GM23248 (cell line): ENCODE measurements around the gene GOSR1. TPM values are rescaled to one million over a fixed set of nuclear protein-coding genes. Genes with fewer than 3 reads are reported as not detected.
A peak's percentile ranks its signal among the peaks of the same experiment; 100 is the strongest.

Experiments
- DNase-seq: peaks from one replicate; pipeline ENCODE4 v3.0.0-alpha.2; 2015
- H2AFZ ChIP-seq: fragments of 200-600 bp; sonication (generic); 2 replicates; pipeline ENCODE4 v1.6.1; 2016; ENCODE audit warnings: antibody characterized with exemption
- H3F3A ChIP-seq: fragments of 200-600 bp; sonication (generic); 2 replicates; pipeline ENCODE4 v1.6.1; 2016; ENCODE audit warnings: mild to moderate bottlenecking, antibody characterized with exemption, mixed run types; ENCODE audit not compliant: insufficient read depth
- H3K27ac ChIP-seq: fragments of 200-600 bp; sonication (generic); 2 replicates; pipeline ENCODE4 v1.5.1; 2016; ENCODE audit warnings: mild to moderate bottlenecking
- H3K27me3 ChIP-seq: fragments of 200-600 bp; sonication (generic); replicated peaks from 2 replicates; pipeline ENCODE4 v1.6.1; 2016; ENCODE audit warnings: mild to moderate bottlenecking; ENCODE audit not compliant: insufficient read depth
- H3K36me3 ChIP-seq: fragments of 200-600 bp; sonication (generic); 2 replicates; pipeline ENCODE4 v1.6.1; 2016; ENCODE audit warnings: low read depth, mild to moderate bottlenecking
- H3K4me1 ChIP-seq: fragments of 200-600 bp; sonication (generic); 2 replicates; pipeline ENCODE4 v1.6.1; 2016; ENCODE audit warnings: mild to moderate bottlenecking; ENCODE audit not compliant: insufficient read depth
- H3K4me2 ChIP-seq: fragments of 200-600 bp; sonication (generic); one replicate; pipeline ENCODE4 v1.6.1; 2016; ENCODE audit warnings: mild to moderate bottlenecking; ENCODE audit not compliant: unreplicated experiment
- H3K4me3 ChIP-seq: fragments of 200-600 bp; sonication (generic); 2 replicates; pipeline ENCODE4 v1.5.1; 2016; ENCODE audit warnings: mild to moderate bottlenecking
- H3K79me2 ChIP-seq: fragments of 200-600 bp; sonication (generic); 2 replicates; pipeline ENCODE4 v1.6.1; 2016; ENCODE audit warnings: mild to moderate bottlenecking; ENCODE audit not compliant: insufficient read depth
- H3K9ac ChIP-seq: fragments of 200-600 bp; sonication (generic); 2 replicates; pipeline ENCODE4 v1.6.1; 2016; ENCODE audit warnings: mild to moderate bottlenecking
- H3K9me2 ChIP-seq: fragments of 200-600 bp; sonication (generic); 2 replicates; pipeline ENCODE4 v1.6.1; 2016; ENCODE audit warnings: mixed run types, mild to moderate bottlenecking, moderate library complexity; ENCODE audit not compliant: insufficient read depth
- H3K9me3 ChIP-seq: fragments of 200-600 bp; sonication (generic); one replicate; pipeline ENCODE4 v1.6.1; 2017; ENCODE audit warnings: low read depth
- H4K20me1 ChIP-seq: fragments of 200-600 bp; sonication (generic); 2 replicates; pipeline ENCODE4 v1.6.0; 2016; ENCODE audit not compliant: insufficient read depth
- EZH2 ChIP-seq: fragments of 200-600 bp; sonication (generic); IDR thresholded peaks from 2 replicates; pipeline ENCODE4 v1.6.1; 2018; ENCODE audit warnings: antibody characterized with exemption, mild to moderate bottlenecking; ENCODE audit not compliant: insufficient read depth, poor library complexity, severe bottlenecking
- EZH2phosphoT487 ChIP-seq: fragments of 200-600 bp; sonication (generic); IDR thresholded peaks from 2 replicates; pipeline ENCODE4 v1.6.1; 2018; ENCODE audit warnings: antibody characterized with exemption, moderate library complexity, mild to moderate bottlenecking, low read depth; ENCODE audit not compliant: insufficient read depth
- WGBS, 2 experiments: methylation state at CpG; one replicate each; pipeline ENCODE4 v1.1.6; 2015 to 2017; ENCODE audit warnings: low lambda C conversion rate in 2 of 2, low coverage in 1 of 2; ENCODE audit errors: missing lambda C conversion rate in 2 of 2; 5-methylcytosine and 5-hydroxymethylcytosine counted together
- in situ Hi-C: fragments of 300-500 bp; cut with MboI; formaldehyde crosslinking; loops from 2 replicates; pipeline ENCODE4 v1.15.0; 2020
- polyA plus RNA-seq: library from polyadenylated mRNA; unstranded; fragments of >200 nt; fragmentation: Nextera tagmentation; extraction: Ambion mirVana; gene quantifications from 2 replicates; pipeline ENCODE4 v1.2.1, GENCODE V29; 2016
- total RNA-seq: library from RNA; depleted of rRNA; stranded (reverse); fragments of >200 nt; shearing (Covaris generic); gene quantifications from 2 replicates; pipeline ENCODE4 v1.2.3, GENCODE V29; 2014

GOSR1 gene
- total and polyA plus RNA-seq, 2 experiments from 2014 or later, result 20.2 to 44.8 TPM

- Histone ChIP-seq H3K9me3 (no peaks in the 10 kb centered on the region), H3K36me3 (peaks cover 20% of the 10 kb centered on the region), H3K27me3 (no peaks in the 10 kb centered on the region), H3K4me3 (peak overlapping the region; percentile 87), H3K4me2 (peak overlapping the region; percentile 82), H2AFZ (peak overlapping the region; percentile 97), H3K9me2 (no peaks in the 10 kb centered on the region), H3K4me1 (peaks cover 18% of the 10 kb centered on the region), H3K9ac (peak overlapping the region; percentile 99), H3K27ac (peak overlapping the region; percentile 91), H4K20me1 (no peaks in the 10 kb centered on the region), H3K79me2 (peaks cover 55% of the 10 kb centered on the region), H3F3A (peaks cover 14% of the 10 kb centered on the region)
- WGBS, 2 experiments, result 2 to 4% methylated on average over 9 of the region's 9 CpGs
- in situ Hi-C loops, result loop anchor here (10.0 kb wide), 1 partner anchor 57 kb away; no protein-coding TSS in a partner anchor
- no peak for TF ChIP-seq EZH2phosphoT487
- no peak for TF ChIP-seq EZH2
- peak; percentile 73 for DNase-seq
Observed at GRCh38 chr17:30477774-30478115, 537 bp downstream of the GOSR1 start.

- Histone ChIP-seq H3K9me3 (no peaks in the 10 kb centered on the region), H3K27ac (no peak overlapping the region), H3K9me2 (no peaks in the 10 kb centered on the region), H3F3A (no peaks in the 10 kb centered on the region), H3K36me3 (peaks cover 64% of the 10 kb centered on the region), H2AFZ (no peak overlapping the region), H3K27me3 (no peaks in the 10 kb centered on the region), H3K9ac (no peak overlapping the region), H3K4me2 (no peak overlapping the region), H3K4me1 (peaks cover 11% of the 10 kb centered on the region), H3K4me3 (no peak overlapping the region), H3K79me2 (peaks cover 87% of the 10 kb centered on the region), H4K20me1 (no peaks in the 10 kb centered on the region)
- in situ Hi-C loops, result no loop called here
- TF ChIP-seq EZH2phosphoT487 (no peak), EZH2 (no peak)
- DNase-seq, result no peak
Observed at GRCh38 chr17:30482555-30482954, 5.3 kb downstream of the GOSR1 start.

- no peaks in the 10 kb centered on the region for H3F3A ChIP-seq
- H3K27me3 ChIP-seq, result no peaks in the 10 kb centered on the region
- H3K36me3 ChIP-seq, result peaks cover 67% of the 10 kb centered on the region
- in situ Hi-C loops, result no loop called here
- no peak overlapping the region for H3K9ac ChIP-seq
- H3K4me1 ChIP-seq, result peaks cover 9% of the 10 kb centered on the region
- WGBS, 2 experiments, result 98 to 100% methylated on average over 1 of the region's 1 CpG
- H3K9me3 ChIP-seq, result no peaks in the 10 kb centered on the region
- H4K20me1 ChIP-seq, result no peaks in the 10 kb centered on the region
- peaks cover 81% of the 10 kb centered on the region for H3K79me2 ChIP-seq
- no peak overlapping the region for H3K4me3 ChIP-seq
- H2AFZ ChIP-seq, result no peak overlapping the region
- DNase-seq, result no peak
- no peaks in the 10 kb centered on the region for H3K9me2 ChIP-seq
- TF ChIP-seq EZH2, result no peak
- TF ChIP-seq EZH2phosphoT487, result no peak
- no peak overlapping the region for H3K27ac ChIP-seq
- no peak overlapping the region for H3K4me2 ChIP-seq
Observed at GRCh38 chr17:30483159-30483558, 6.0 kb downstream of the GOSR1 start.

- no peaks in the 10 kb centered on the region for H3K27me3 ChIP-seq
- H3K4me3 ChIP-seq, result no peak overlapping the region
- in situ Hi-C loops, result no loop called here
- no peak for DNase-seq
- peaks cover 67% of the 10 kb centered on the region for H3K36me3 ChIP-seq
- WGBS, 2 experiments, result 22 to 27% methylated on average over 2 of the region's 2 CpGs
- no peak overlapping the region for H3K27ac ChIP-seq
- peaks cover 36% of the 10 kb centered on the region for H3K79me2 ChIP-seq
- H3K4me2 ChIP-seq, result no peak overlapping the region
- no peaks in the 10 kb centered on the region for H3K4me1 ChIP-seq
- no peak overlapping the region for H3K9ac ChIP-seq
- H2AFZ ChIP-seq, result no peak overlapping the region
- TF ChIP-seq EZH2, result no peak
- no peak for TF ChIP-seq EZH2phosphoT487
- H4K20me1 ChIP-seq, result no peaks in the 10 kb centered on the region
- H3K9me3 ChIP-seq, result no peaks in the 10 kb centered on the region
- H3F3A ChIP-seq, result peaks cover 4% of the 10 kb centered on the region; the same call in 1 of the 2 replicates
- no peaks in the 10 kb centered on the region for H3K9me2 ChIP-seq
Observed at GRCh38 chr17:30493780-30494179, 16.6 kb downstream of the GOSR1 start.

- in situ Hi-C loops, result no loop called here
Observed at GRCh38 chr17:30495586-30495985, 18.4 kb downstream of the GOSR1 start.

More at GRCh38 chr17:30495586-30495985, 18.4 kb downstream of the GOSR1 start:
- H3K9me3 ChIP-seq, result no peaks in the 10 kb centered on the region
- no peak overlapping the region for H3K27ac ChIP-seq
- no peak overlapping the region for H3K9ac ChIP-seq
- H3K27me3 ChIP-seq, result no peaks in the 10 kb centered on the region
- DNase-seq, result peak; percentile 8
- H3K4me1 ChIP-seq, result no peaks in the 10 kb centered on the region
- TF ChIP-seq EZH2 (no peak), EZH2phosphoT487 (no peak)
- H3K9me2 ChIP-seq, result no peaks in the 10 kb centered on the region
- H3K36me3 ChIP-seq, result peaks cover 58% of the 10 kb centered on the region
- no peak overlapping the region for H3K4me3 ChIP-seq
- H2AFZ ChIP-seq, result no peak overlapping the region
- H3K4me2 ChIP-seq, result no peak overlapping the region
- H4K20me1 ChIP-seq, result no peaks in the 10 kb centered on the region
- no peaks in the 10 kb centered on the region for H3F3A ChIP-seq
- H3K79me2 ChIP-seq, result peaks cover 37% of the 10 kb centered on the region
